Urinary bladder (tissue), 4 donors: ENCODE data around the gene LCP2. TPM values are rescaled to one million over a fixed set of nuclear protein-coding genes. Genes with fewer than 3 reads are reported as not detected.

ENCODE experiments used
- DNase-seq: peaks from one replicate; pipeline ENCODE4 v3.0.0-alpha.2; 2015; ENCODE audit errors: extremely low spot score
- H3K27ac ChIP-seq: one replicate; pipeline ENCODE4 v1.5.1; 2013; ENCODE audit warnings: low read depth, mild to moderate bottlenecking, moderate library complexity
- H3K36me3 ChIP-seq: one replicate; pipeline ENCODE4 v1.6.1; 2013; ENCODE audit warnings: mild to moderate bottlenecking, moderate library complexity; ENCODE audit not compliant: insufficient read depth
- H3K4me1 ChIP-seq: one replicate; pipeline ENCODE4 v1.6.1; 2013; ENCODE audit warnings: mild to moderate bottlenecking, moderate library complexity; ENCODE audit not compliant: insufficient read depth
- H3K4me3 ChIP-seq: one replicate; pipeline ENCODE4 v1.5.1; 2013; ENCODE audit warnings: low read depth, low read length
- WGBS: extraction: QIAGEN DNeasy Blood & Tissue Kit; methylation state at CpG from one replicate; pipeline ENCODE4 v1.1.7; 2013; 5-methylcytosine and 5-hydroxymethylcytosine counted together
- polyA plus RNA-seq: library from polyadenylated mRNA; stranded (reverse); fragments of 200-250 nt; gene quantifications from one replicate; pipeline ENCODE4 v1.2.3, GENCODE V29; 2013
- total RNA-seq: library from RNA; depleted of rRNA; stranded (reverse); fragments of >200 nt; gene quantifications from one replicate; pipeline ENCODE4 v1.2.3, GENCODE V29; 2014
- donor health status: healthy with polysubstance abuse.
- donor health status: healthy.

The LCP2 gene
- total and polyA plus RNA-seq, 2 donors, result 8.4 to 8.5 TPM

- no peak overlapping the region for H3K27ac ChIP-seq
- no peak overlapping the region for H3K4me3 ChIP-seq
- no peak for DNase-seq
- 91% methylated on average over 7 of the region's 7 CpGs for WGBS
- no peaks in the 10 kb centered on the region for H3K36me3 ChIP-seq
- H3K4me1 ChIP-seq, result no peaks in the 10 kb centered on the region
Observed at GRCh38 chr5:170300361-170301013, 2.9 kb upstream of the LCP2 start.

GRCh38 chr5:170296935-170297588 lies 515 bp downstream of the LCP2 start:
- Histone ChIP-seq H3K27ac (peak overlapping the region; percentile 49), H3K36me3 (no peaks in the 10 kb centered on the region), H3K4me3 (peak overlapping the region; percentile 35), H3K4me1 (no peaks in the 10 kb centered on the region)
- WGBS, result 86% methylated on average over 12 of the region's 12 CpGs
- no peak for DNase-seq

GRCh38 chr5:170296036-170296934 lies 1.3 kb downstream of the LCP2 start:
- DNase-seq, result no peak
- Histone ChIP-seq H3K4me1 (no peaks in the 10 kb centered on the region), H3K36me3 (no peaks in the 10 kb centered on the region), H3K27ac (no peak overlapping the region), H3K4me3 (peak overlapping the region; percentile 35)
- WGBS, result 77% methylated on average over 13 of the region's 13 CpGs

- no peak overlapping the region for H3K4me3 ChIP-seq
- H3K36me3 ChIP-seq, result no peaks in the 10 kb centered on the region
- no peaks in the 10 kb centered on the region for H3K4me1 ChIP-seq
- DNase-seq, result no peak
- H3K27ac ChIP-seq, result no peak overlapping the region
Observed at GRCh38 chr5:170294556-170294955, 3.0 kb downstream of the LCP2 start.

- WGBS, result 82% methylated on average over 3 of the region's 3 CpGs
- no peak overlapping the region for H3K27ac ChIP-seq
- H3K4me1 ChIP-seq, result no peaks in the 10 kb centered on the region
- no peaks in the 10 kb centered on the region for H3K36me3 ChIP-seq
- H3K4me3 ChIP-seq, result no peak overlapping the region
- DNase-seq, result no peak
Observed at GRCh38 chr5:170294057-170294456, 3.5 kb downstream of the LCP2 start.

- DNase-seq, result no peak
- no peak overlapping the region for H3K27ac ChIP-seq
- no peaks in the 10 kb centered on the region for H3K36me3 ChIP-seq
- no peaks in the 10 kb centered on the region for H3K4me1 ChIP-seq
- 75% methylated on average over 6 of the region's 6 CpGs for WGBS
- no peak overlapping the region for H3K4me3 ChIP-seq
Observed at GRCh38 chr5:170293273-170293672, 4.3 kb downstream of the LCP2 start.

- Histone ChIP-seq H3K4me1 (no peaks in the 10 kb centered on the region), H3K36me3 (no peaks in the 10 kb centered on the region), H3K4me3 (no peak overlapping the region), H3K27ac (no peak overlapping the region)
- WGBS, result 94% methylated on average over 4 of the region's 4 CpGs
- no peak for DNase-seq
Observed at GRCh38 chr5:170292179-170293104, 5.1 kb downstream of the LCP2 start.

- no peak for DNase-seq
- Histone ChIP-seq H3K36me3 (no peaks in the 10 kb centered on the region), H3K27ac (no peak overlapping the region), H3K4me3 (no peak overlapping the region), H3K4me1 (no peaks in the 10 kb centered on the region)
- 88% methylated on average over 3 of the region's 3 CpGs for whole genome bisulfite sequencing
Observed at GRCh38 chr5:170290498-170290897, 7.1 kb downstream of the LCP2 start.

GRCh38 chr5:170289764-170290163 lies 7.8 kb downstream of the LCP2 start:
- DNase-seq, result no peak
- H3K4me3 ChIP-seq, result no peak overlapping the region
- no peak overlapping the region for H3K27ac ChIP-seq
- no peaks in the 10 kb centered on the region for H3K4me1 ChIP-seq
- WGBS, result 49% methylated on average over 4 of the region's 4 CpGs
- no peaks in the 10 kb centered on the region for H3K36me3 ChIP-seq

GRCh38 chr5:170289121-170289520 lies 8.5 kb downstream of the LCP2 start:
- DNase-seq, result no peak
- Histone ChIP-seq H3K36me3 (no peaks in the 10 kb centered on the region), H3K4me1 (no peaks in the 10 kb centered on the region), H3K4me3 (no peak overlapping the region), H3K27ac (no peak overlapping the region)
- WGBS, result 91% methylated on average over 3 of the region's 3 CpGs

- H3K4me3 ChIP-seq, result no peak overlapping the region
- no peak overlapping the region for H3K27ac ChIP-seq
- H3K36me3 ChIP-seq, result no peaks in the 10 kb centered on the region
- 74% methylated on average over 3 of the region's 3 CpGs for WGBS
- no peak for DNase-seq
- no peaks in the 10 kb centered on the region for H3K4me1 ChIP-seq
Observed at GRCh38 chr5:170288551-170288950, 9.0 kb downstream of the LCP2 start.

- 77% methylated on average over 2 of the region's 2 CpGs for WGBS
- H3K36me3 ChIP-seq, result no peaks in the 10 kb centered on the region
- no peaks in the 10 kb centered on the region for H3K4me1 ChIP-seq
- no peak overlapping the region for H3K4me3 ChIP-seq
- no peak overlapping the region for H3K27ac ChIP-seq
- no peak for DNase-seq
Observed at GRCh38 chr5:170288151-170288550, 9.4 kb downstream of the LCP2 start.

- Histone ChIP-seq H3K4me1 (no peaks in the 10 kb centered on the region), H3K27ac (peak overlapping the region; percentile 52), H3K4me3 (no peak overlapping the region), H3K36me3 (no peaks in the 10 kb centered on the region)
- 25% methylated on average over 1 of the region's 1 CpG for WGBS
- DNase-seq, result no peak
Observed at GRCh38 chr5:170287532-170287931, 10.0 kb downstream of the LCP2 start.
